ENCODE measurements around the gene WBP4. TPM values are rescaled to one million over a fixed set of nuclear protein-coding genes. Genes with fewer than 3 reads are reported as not detected.

Gene WBP4
- total RNA-seq, 1 experiment from 2014 or later = 7.2 TPM

GRCh38 chr13:41054919-41055619 is 6.2 kb upstream of the WBP4 start:
- H4K8ac ChIP-seq (replicated peaks; ENCODE audit: insufficient read length, low read depth, low read length) = no peak overlapping the region
- no peak overlapping the region for H3K27ac ChIP-seq (ENCODE audit: insufficient read length, low read depth, low read length)
- no peak overlapping the region for H2BK15ac ChIP-seq (ENCODE audit: low read depth, low read length)
- H3K23me2 ChIP-seq (ENCODE audit: insufficient read length, low read depth, low read length, poor library complexity, severe bottlenecking) = no peaks in the 10 kb centered on the region
- no peak overlapping the region for H3T11ph ChIP-seq (ENCODE audit: low read length)
- H3K4me2 ChIP-seq (ENCODE audit: insufficient read depth, insufficient read length, low read length) = no peak overlapping the region
- H2BK5ac ChIP-seq (ENCODE audit: insufficient read length, low read length) = no peak overlapping the region
- H3K4me1 ChIP-seq (ENCODE audit: insufficient read depth, low read length) = no peaks in the 10 kb centered on the region
- Mint-ChIP-seq H3K36me3 (ENCODE audit: insufficient read depth in 1 of 3, low read depth in 3 of 3) (peaks cover 0 to 4% (median 0%) of the 10 kb centered on the region in 3 experiments; a peak in 2 of 7 replicates), H3K4me1 (peaks cover 19 to 23% of the 10 kb centered on the region in 2 experiments), H3K27ac (no peak overlapping the region; a peak in 2 of 7 replicates), H3K9me3 (no peaks in the 10 kb centered on the region), H3K27me3 (ENCODE audit: low read depth) (no peaks in the 10 kb centered on the region), H3K4me3 (no peak overlapping the region)
- H2AFZ ChIP-seq (ENCODE audit: low read length) = no peak overlapping the region
- no peak overlapping the region for H3K4ac ChIP-seq (ENCODE audit: low read depth, low read length)
- H3K14ac ChIP-seq (ENCODE audit: insufficient read depth, low read length) = no peak overlapping the region
- DNase-seq = no peak
- H3K56ac ChIP-seq (ENCODE audit: insufficient read length, low read depth, low read length) = no peak overlapping the region
- H3K79me2 ChIP-seq (ENCODE audit: insufficient read depth, low read length) = no peaks in the 10 kb centered on the region
- no peak overlapping the region for H3K9ac ChIP-seq (ENCODE audit: extremely low read depth, insufficient read length, low read length)
- TF ChIP-seq CTCF (conservative IDR thresholded peaks at IDR 0.05) = peak; percentile 62
- no peak overlapping the region for H4K5ac ChIP-seq (ENCODE audit: insufficient read length, low read depth, low read length)
- no peak overlapping the region for H3K18ac ChIP-seq (ENCODE audit: insufficient read length, low read depth, low read length)
- no peak overlapping the region for H2BK12ac ChIP-seq (ENCODE audit: insufficient read length, low read depth, low read length)
- H3K23ac ChIP-seq (ENCODE audit: insufficient read length, low read depth, low read length) = no peak overlapping the region
- no peaks in the 10 kb centered on the region for H3K9me3 ChIP-seq (ENCODE audit: control insufficient read depth, low read depth, low read length)
- H3K79me1 ChIP-seq (ENCODE audit: insufficient read depth, low read depth, low read length, poor library complexity, severe bottlenecking) = peaks cover 4% of the 10 kb centered on the region
- no peak overlapping the region for H2AK5ac ChIP-seq (ENCODE audit: insufficient read length, low read length)
- H4K20me1 ChIP-seq (ENCODE audit: control insufficient read depth, insufficient read depth, insufficient read length) = no peaks in the 10 kb centered on the region
- H2BK120ac ChIP-seq (ENCODE audit: low read depth, low read length, poor library complexity, severe bottlenecking) = no peak overlapping the region
- no peak overlapping the region for H4K91ac ChIP-seq (ENCODE audit: insufficient read length, low read depth, low read length)
- no peaks in the 10 kb centered on the region for H3K27me3 ChIP-seq (ENCODE audit: insufficient read depth, low read length)
- no CpG with 5 or more reads among the region's 5 CpGs for WGBS (ENCODE audit: extremely low coverage, insufficient read length, low lambda C conversion rate)
- H2BK20ac ChIP-seq (ENCODE audit: low read depth, low read length, poor library complexity, severe bottlenecking) = no peak overlapping the region
